GM23338 (cell line): ENCODE data around the gene RPS6KA5.

Source experiments
- CREB1 ChIP-seq: fragments of 250-450 bp; sonication (Bioruptor Pico); IDR thresholded peaks from 2 replicates; pipeline ENCODE4 v1.5.0; 2020; ENCODE audit warnings: low read depth, mild to moderate bottlenecking, moderate library complexity
- CTCF ChIP-seq, 2 experiments: fragments of 200-600 bp in 1 of 2; sonication (generic) in 1 of 2; conservative IDR thresholded peaks; 2 replicates each; pipeline versions ENCODE4 v1.5.1 to v1.6.1; 2016 to 2017; ENCODE audit warnings: antibody characterized with exemption in 2 of 2, low read depth in 2 of 2, mild to moderate bottlenecking in 2 of 2, moderate library complexity in 1 of 2
- POLR2AphosphoS5 ChIP-seq: IDR thresholded peaks from 2 replicates; pipeline ENCODE4 v1.6.1; 2016; ENCODE audit warnings: antibody characterized with exemption, low read depth

- TF ChIP-seq CTCF (conservative IDR thresholded peaks at IDR 0.05; ENCODE audit: low read depth in 2 of 2) (no peak), CREB1 (no peak), POLR2AphosphoS5 (no peak)
These were observed 241.7 kb downstream of the RPS6KA5 start for GRCh38 chr14:90818715-90819114.
